Amniotic stem cell (primary cell): ENCODE measurements around the gene CRAMP1.
"Not testable (repeated sequence)": the region's sequence is repeated elsewhere in the genome, so short reads cannot be mapped to it uniquely, and the experiment has no call there.

ENCODE experiments used
- DNase-seq: peaks from one replicate; lab custom pipeline; 2025; lab: John Stamatoyannopoulos, UW

Gene CRAMP1

DNA sequence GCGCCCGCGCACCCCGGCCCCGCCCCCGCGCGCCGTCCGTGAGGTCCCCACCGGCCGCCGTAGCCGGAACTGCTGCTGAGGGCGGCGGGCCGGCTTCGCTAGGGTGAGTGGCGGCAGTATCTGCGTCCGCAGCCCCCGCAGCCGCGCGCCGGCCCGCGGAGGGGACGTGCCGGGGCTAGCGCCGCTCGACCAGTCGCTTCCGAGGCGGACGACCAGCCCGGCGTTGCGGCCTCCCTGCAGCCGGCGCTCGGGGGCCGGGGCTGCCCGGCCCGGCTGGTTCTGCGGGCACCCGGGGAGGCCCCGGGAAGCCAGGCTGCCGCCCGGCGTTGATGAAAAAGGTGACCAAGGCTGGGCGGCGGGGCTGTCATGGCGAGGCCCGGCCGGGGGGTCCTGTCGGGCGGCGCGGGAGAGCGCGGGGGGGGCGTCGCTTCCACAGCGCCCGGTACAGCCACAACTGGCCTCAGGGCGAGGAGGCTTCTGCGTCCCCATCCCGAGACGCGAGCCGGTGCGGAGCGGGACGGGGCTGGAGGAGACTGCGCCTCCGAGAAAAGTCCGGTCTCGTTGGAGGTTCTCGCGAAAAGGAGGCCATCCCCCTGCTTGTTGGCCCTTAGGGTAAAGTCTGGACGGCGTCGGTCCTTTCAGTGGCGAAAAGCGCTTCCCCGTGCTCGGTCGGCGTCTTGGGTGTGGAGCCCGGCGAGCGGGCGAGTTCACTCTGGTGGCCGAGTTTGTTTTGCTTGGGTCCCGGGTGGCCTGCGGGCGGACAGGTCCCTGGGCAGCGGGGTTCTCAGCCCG is at the start of gene CRAMP1:
Gene CRAMP1 (plus strand): TSS at position 41 of the 792 bp plus-strand sequence. CDS start 2,280 bp downstream, outside the sequence.
- DNase-seq: no peak

DNA sequence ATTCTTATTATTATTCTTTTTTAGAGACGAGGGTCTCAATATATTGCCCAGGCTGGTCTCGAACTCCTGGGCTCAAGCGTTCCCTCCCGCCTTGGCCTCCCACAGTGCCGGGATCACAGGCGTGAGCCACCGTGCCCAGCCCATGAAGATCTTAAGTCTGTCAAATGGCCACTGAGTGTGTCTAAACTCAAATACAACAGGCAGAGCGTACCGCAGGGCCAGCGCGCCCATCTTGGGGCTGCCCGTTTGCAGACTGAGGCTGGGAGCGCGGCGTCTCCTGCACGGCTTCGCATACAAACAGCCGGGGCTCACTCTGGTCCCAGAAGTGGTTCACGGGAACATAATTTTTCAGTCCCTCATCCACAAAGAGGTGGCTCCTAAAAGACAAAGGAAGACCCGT is 48.4 kb upstream of the CRAMP1 start:
- DNase-seq: no peak

DNA sequence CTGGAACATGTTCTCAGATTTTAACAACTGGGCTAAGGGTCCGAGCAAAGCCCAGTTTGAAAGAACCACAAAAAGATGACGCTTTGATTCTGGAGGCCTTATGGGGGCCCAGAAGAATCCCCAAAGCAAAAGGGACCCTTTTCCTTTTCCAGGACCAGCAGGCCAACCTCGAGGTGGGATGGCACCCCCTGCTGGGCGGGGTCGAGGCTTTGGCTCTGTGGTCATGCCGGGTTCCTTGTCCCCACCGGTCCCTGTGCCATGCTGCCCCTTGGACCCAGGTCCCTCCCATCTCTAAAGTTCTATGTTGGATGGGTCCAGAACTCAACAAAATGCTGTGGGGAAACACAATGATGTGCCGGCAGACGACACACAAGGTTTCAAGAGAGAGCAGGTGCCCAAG is 47.8 kb upstream of the CRAMP1 start:
- DNase-seq: no peak

GRCh38 chr16:1565083-1565805 is 46.9 kb upstream of the CRAMP1 start:
- no peak for DNase-seq

DNA sequence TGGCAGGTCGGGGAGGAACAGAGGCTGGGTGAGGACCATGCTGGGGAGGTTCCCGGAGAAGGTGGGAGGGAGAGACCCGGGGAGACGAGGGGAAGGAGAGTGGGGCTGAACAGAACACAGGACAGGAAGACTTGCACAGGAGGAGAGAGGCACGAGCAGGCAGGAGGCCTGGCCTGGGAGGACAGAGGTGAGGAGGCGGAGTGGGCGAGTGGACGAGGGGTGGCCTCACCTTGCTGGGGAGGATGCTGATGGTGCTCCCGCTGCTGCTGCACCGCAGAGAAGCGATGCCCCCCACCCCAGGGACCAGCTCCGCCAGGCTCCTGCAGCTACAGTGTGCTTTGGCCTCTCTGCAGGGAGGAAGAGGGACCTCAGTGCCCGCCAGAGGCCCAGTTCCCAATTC is 44.2 kb upstream of the CRAMP1 start:
- DNase-seq: no peak

DNA sequence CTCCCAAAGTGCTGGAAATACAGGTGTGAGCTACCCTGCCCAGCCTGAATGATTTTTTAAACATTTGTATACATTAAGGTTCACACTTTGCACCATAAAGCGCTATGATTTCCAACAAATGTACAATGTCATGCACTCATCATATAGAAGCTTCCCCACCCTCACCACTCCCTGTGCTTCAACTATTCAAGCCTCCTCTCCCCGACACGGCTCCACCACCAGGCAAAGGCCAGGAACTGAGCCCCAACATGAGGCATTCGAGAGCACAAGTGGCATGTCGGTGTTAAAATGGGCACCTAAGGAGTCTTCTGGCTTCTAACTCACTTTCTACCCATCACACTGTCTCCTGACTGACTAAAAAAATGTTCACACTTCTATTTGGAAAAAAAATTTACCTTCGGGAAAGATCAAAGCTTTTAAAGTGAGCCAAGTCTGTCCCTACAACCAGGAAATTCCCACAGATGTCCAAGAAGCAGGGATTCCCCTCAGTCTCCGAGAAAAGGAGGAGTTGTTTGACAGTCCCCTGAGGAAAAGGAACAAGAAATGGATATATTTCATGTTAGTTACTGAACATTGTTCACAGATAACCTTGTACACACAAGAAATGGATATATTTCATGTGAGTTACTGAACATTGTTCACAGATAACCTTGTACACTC is 41.0 kb upstream of the CRAMP1 start:
- no peak for DNase-seq

DNA sequence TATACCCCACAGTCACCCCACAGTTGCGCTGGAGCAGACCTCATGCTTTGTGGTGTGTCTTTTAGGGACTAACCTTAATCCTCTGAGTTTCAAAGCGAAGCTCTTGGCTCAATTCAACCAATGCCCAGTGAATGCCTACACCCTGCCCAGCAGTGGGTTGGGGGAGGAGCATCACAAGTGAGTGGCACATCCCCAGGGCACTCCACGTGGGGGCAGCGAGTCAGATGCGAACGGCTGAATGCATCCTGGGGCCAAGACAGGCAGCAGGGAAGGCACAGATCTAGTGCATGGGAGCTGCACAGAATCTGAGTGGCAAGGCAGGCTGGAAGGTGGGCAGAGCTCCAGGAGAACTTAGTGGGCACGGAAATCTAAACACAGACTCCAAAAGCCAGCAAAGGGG is 39.5 kb upstream of the CRAMP1 start:
- DNase-seq: no peak

- no peak for DNase-seq
Measured at GRCh38 chr16:1573301-1573700, 38.9 kb upstream of the CRAMP1 start.

DNA sequence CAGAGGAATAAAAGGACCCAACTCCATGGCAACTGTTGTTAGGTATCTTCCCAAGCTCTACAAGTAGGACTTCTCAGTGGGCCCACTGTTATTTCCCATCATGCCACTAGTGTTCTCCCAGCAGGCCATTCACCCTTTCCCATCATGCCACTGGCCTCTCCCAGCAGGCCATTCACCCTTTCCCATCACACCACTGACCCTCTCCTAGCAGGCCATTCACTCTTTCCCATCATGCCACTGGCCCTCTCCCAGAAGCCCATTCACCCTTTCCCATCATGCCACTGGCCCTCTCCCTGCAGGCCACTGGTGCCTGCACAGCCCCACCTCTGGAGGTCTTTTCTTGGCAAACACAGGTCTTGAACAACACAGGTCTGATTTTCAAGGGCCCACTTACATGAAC is 36.6 kb upstream of the CRAMP1 start:
- no peak for DNase-seq

DNA sequence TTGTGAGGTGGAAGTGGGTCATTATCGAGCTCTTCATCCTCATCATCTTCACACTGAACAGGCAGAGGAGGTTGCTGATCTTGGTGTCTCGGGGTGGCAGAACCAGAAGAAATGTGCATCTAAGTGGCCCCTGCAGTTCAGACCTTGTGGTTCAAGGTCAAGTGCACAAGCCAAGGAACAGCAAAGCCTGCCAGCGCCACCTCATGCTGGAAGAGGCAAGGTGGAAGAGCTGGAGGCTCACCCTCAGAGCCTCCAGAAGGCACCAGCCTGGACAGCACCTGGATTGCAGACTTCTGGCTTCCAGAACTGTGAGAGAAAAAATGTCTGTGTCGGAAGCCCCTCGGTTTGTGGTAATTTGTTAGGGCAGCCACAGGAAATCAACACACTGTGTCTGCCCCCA is 32.9 kb upstream of the CRAMP1 start:
- DNase-seq: no peak

DNA sequence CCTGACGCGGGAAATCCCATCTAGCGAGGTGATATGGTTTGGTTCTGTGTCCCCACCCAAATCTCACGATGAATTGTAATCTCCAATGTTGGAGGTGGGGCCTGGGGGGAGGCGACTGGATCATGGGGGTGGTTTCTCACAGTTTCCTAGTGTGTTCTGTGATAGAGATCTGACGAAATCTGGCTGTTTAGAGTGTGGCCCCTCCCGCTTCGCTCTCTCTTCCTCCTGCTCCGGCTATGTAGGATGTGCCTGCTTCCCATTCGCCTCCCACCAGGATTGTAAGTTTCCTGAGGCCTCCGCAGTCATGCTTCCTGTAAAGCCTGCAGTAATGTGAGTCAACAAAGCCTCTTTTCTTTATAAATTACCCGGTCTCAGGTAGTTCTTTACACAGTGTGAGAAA is 31.9 kb upstream of the CRAMP1 start:
- no peak for DNase-seq

DNA sequence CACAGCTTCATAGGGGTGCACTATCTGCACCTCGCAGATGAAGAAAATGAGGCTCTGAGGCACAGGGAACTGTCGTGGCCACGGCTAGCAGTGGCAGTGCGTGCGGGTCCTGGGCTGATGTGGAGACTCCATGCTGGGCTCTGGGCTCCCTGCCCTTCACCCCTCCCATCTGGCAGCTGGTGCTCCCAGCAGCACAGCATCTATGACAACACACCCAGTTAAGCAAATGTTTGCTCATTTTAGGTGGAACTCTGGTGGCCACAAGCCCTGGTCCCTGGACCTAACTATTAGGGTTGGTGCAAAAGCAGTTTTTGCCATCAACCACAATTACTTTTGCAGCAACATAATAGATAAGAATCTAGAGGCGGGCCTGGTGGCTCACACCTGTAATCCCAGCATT is 31.2 kb upstream of the CRAMP1 start:
- DNase-seq: no peak

GRCh38 chr16:1581804-1582203 is 30.4 kb upstream of the CRAMP1 start:
- no peak for DNase-seq

DNA sequence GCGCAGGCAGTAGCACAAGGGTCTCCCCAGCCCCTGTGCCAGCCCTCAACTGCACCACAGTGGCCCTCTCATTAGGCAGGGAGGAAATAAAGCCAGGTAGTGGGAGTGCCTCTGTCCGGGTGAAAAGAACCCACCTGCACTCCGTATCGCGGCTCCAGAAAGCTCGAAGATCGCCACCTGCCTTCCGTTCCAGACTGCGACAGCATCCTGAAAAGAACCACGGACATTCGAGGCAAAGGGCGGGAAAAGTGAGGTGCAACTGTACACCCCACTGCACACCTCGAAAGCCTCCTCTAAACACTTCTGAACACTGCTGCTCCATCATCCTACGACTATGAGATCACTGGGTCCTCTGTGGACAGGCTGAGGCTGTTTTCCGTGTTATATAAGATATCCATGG is 29.0 kb upstream of the CRAMP1 start:
- no peak for DNase-seq

DNA sequence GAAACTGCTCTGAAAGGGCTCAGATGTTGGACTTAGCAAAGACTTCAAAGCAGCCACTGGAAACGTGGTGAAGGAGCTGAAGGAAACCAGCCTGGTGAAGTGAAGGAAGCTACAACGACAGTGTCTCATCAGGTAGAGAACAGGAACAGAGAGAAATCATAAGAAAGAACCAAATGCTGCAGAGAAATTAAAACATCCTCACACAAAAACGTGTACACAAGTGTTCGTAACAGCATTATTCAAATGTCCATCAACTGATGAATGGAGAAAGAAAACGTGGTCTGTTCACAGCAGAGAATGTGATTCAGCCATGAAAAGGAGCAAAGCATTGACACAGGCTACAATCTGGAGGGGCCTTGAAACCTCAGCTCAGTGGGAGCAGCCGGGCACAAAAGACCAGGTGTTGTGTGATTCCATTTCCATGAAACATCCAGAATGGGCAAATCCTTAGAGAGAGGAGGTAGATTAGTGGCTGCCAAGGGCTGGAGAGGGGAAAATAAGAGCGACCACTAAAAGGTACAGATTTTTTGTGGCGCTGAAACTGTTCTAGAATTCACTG is 27.2 kb upstream of the CRAMP1 start:
- DNase-seq: no peak

DNA sequence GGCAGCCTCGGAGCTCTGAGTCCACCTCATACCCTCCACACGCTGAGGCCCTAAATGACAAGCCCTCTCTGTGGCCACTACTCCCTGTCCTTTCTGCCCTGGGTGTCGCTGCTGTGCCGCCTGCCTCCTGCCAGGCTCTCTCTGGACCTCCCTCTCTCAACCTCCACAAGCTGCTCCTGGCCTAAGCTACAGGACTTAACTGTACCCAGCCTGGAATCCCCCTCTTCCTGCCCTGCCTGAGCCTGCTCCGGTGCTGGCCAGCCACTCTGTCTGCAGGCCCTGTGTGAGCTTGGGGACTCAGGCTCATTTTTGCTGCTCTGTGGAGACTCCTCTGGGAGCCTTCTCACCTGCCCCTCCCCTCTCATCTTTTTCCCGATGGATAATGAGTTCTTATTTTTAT is 21.8 kb upstream of the CRAMP1 start:
- no peak for DNase-seq

DNA sequence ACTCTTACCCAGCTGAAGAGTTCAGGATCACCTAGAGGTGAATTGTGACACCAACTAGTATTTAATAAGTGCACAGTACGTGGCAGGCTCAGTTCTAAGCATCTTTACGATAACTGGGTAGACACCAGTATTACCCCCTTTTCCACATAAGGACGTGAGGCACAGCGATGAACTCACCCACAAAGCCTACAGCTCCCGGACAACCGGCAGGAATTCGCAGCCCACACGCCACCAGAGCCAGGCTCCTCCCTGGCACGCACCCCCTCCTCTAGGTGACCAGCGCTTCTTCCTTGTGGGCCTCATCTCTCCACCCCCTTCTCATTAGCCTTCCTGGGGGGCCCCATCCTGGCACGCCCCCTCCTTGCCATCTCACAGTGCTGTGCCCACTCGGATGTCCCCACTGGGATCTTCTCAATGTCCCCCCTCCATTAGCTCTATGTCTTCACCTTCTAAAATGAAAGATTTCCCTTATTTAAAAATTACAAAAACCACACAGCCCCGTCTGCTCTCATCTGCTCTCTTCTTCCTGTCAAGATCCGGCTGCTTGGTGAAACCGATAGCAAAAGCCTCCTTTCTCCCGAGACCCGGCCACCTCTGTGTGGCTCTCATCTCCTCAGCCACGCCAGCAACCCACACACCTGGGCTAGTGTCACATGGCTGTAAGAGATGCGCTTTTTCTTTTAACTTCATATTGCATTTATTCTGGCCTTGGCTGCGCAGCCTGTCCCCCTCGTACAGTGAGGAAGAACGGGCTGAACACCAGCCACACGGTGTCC is 21.0 kb upstream of the CRAMP1 start:
- no peak for DNase-seq

DNA sequence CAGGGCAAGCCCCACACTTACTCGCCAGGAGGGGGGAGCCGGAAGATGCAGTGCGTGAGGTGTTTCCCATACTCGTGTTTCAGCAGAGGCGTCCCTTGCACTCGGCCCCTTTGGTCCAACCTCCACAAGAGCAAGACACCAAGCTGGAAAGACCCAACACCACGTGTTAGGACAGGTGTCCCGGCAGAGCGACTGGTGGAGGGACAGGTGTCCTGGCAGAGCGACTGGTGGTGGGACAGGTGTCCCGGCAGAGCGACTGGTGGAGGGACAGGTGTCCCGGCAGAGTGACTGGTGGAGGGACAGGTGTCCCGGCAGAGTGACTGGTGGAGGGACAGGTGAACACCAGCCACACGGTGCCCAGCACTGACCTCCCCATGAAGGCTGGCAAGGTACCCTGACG is 19.7 kb upstream of the CRAMP1 start:
- no peak for DNase-seq

- not testable (repeated sequence) for DNase-seq
Measured at GRCh38 chr16:1595511-1595910, 16.6 kb upstream of the CRAMP1 start.

DNA sequence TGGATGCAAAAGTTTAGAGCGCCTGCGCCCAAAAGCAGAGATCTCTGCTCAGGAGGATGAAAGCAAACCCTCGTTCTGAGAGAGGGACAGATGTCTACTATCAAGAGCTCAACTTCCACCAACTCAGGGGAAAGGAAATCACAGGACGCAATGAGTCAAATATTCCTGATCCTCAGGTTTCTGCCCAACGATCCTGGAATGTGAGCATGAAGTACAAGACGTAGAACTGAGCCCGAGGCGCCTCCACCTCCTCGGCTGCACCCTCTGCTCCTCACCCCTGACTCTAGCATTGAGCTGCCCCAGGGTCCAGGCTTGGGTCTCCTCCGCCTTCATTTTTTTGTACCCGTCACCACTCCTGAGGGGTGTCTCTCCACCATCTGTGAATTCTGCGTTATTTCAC is 15.6 kb upstream of the CRAMP1 start:
- DNase-seq: no peak

DNA sequence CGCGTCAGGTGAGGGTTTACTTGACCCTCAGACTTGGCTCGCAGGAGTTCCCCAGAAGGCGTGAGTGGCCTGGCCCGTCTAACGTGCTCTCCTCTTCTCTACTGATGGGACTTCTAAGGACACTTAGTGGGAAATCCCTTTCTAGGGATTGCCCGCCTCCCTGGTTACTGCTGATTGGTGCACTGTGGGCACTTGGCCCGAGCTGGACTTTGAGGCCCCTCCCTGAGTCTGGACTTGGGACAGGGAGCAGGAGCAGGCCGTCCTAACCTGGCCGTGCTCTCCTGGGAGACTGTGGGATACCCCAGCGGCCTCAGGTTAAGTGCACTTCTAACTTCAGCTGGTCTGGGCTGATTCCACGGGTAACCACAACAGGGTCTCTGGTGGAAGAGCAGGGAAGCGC is 15.0 kb upstream of the CRAMP1 start:
- DNase-seq: no peak

DNA sequence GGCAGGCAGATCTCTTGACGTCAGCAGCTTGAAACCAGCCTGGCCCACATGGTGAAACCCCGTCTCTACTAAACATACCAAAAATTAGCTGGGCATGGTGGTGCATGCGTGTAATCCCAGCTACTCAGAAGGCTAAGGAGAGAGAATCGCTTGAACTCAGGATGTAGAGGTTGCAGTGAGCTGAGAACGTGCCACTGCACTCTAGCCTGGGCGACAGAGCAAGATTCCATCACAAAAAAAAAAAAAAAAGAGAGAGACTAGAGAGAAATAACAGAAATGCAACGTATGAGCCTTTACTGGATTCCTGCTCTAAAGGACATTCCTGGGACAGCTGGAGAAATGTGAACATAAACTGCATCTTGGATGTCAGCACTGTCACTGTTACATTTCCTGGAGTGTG is 11.1 kb upstream of the CRAMP1 start:
- no peak for DNase-seq
